K562 (cell line): Measurements from ENCODE around the gene CD276. TPM values are rescaled to one million over a fixed set of nuclear protein-coding genes. Genes with fewer than 3 reads are reported as not detected.

ENCODE experiments used
- ATAC-seq: fragments of 200-7000 bp; cut with Tn5 transposase; 3 replicates; pipeline ENCODE4 v1.9.1; 2020; ENCODE audit warnings: moderate library complexity
- BruUV-seq: library from RNA; stranded (reverse); fragments of 400-500 nt; replicated peaks from 2 replicates; lab custom pipeline; 2021; lab: Mats Ljungman, UMichigan
- CTCF ChIA-PET: fragments of 300-600 bp; formaldehyde crosslinking; extraction: SDS; loops from one replicate; lab custom pipeline; 2021; ENCODE audit warnings: low intra/inter-chr PET ratio; lab: Yijun Ruan, JAX
- POLR2A ChIA-PET: fragments of 300-600, 350-650 bp; sonication (Branson Sonifier 250); formaldehyde crosslinking; extraction: SDS; loops from one replicate; lab custom pipeline; 2021; ENCODE audit warnings: antibody characterized with exemption, inconsistent platforms; lab: Yijun Ruan, JAX
- DNase-seq, 4 experiments: peaks; one replicate each; pipeline versions ENCODE4 v3.0.0 to v3.0.0-alpha.2; 2011 to 2018; ENCODE audit warnings: low spot score in 3 of 4, mixed read lengths in 3 of 4; ENCODE audit errors: extremely low read depth in 1 of 4
- FAIRE-seq: peaks from 2 replicates; lab custom pipeline; 2011; peaks lifted over from hg19 to GRCh38; lab: Jason Lieb, UNC
- H2AFZ ChIP-seq: 2 replicates; pipeline ENCODE4 v1.6.0; 2011; ENCODE audit warnings: low read depth, low read length, control low read depth, inconsistent platforms
- H3K27ac ChIP-seq: fragments of 200-600 bp; 3 replicates; pipeline ENCODE4 v1.8.0; 2011; ENCODE audit warnings: low read depth, mild to moderate bottlenecking, control low read depth, inconsistent platforms, low read length, moderate library complexity, mixed read lengths; ENCODE audit errors: extremely low read depth
- H3K27me3 ChIP-seq, 2 experiments: fragments of 300-600 bp in 1 of 2; 2 replicates in 1 of 2; 3 replicates in 1 of 2; pipeline versions ENCODE4 v1.6.0 to v1.8.0; 2011; ENCODE audit warnings: inconsistent platforms in 2 of 2, low read length in 2 of 2, mild to moderate bottlenecking in 1 of 2, mixed read lengths in 1 of 2, moderate library complexity in 1 of 2; ENCODE audit not compliant: control insufficient read depth in 2 of 2, insufficient read depth in 2 of 2
- H3K36me3 ChIP-seq: fragments of 300-600 bp; 3 replicates; pipeline ENCODE4 v1.8.0; 2011; ENCODE audit warnings: mild to moderate bottlenecking, low read length, inconsistent platforms; ENCODE audit not compliant: control insufficient read depth, insufficient read depth
- H3K4me1 ChIP-seq, 2 experiments: fragments of 200-600 bp in 1 of 2; replicated peaks in 1 of 2; 2 replicates in 1 of 2; 3 replicates in 1 of 2; pipeline versions ENCODE4 v1.5.1 to v1.8.0; 2011; ENCODE audit warnings: inconsistent platforms in 2 of 2, low read length in 2 of 2, mild to moderate bottlenecking in 1 of 2, mixed read lengths in 1 of 2, moderate library complexity in 1 of 2; ENCODE audit not compliant: control insufficient read depth in 2 of 2, insufficient read depth in 2 of 2
- H3K4me2 ChIP-seq: 2 replicates; pipeline ENCODE4 v1.6.1; 2011; ENCODE audit warnings: low read length, control low read depth, inconsistent platforms, mixed read lengths; ENCODE audit not compliant: insufficient read depth
- H3K4me3 ChIP-seq: fragments of 200-600 bp; sonication (generic), shearing (Covaris generic); 2 replicates; pipeline ENCODE4 v1.5.1; 2016; ENCODE audit warnings: control low read depth, inconsistent platforms
- H3K79me2 ChIP-seq: fragments of 200-600 bp; 3 replicates; pipeline ENCODE4 v1.8.0; 2011; ENCODE audit warnings: low read length, inconsistent platforms; ENCODE audit not compliant: control insufficient read depth, insufficient read depth
- H3K9ac ChIP-seq, 2 experiments: 2 replicates each; pipeline versions ENCODE4 v1.6.0 to v1.6.1; 2011; ENCODE audit warnings: low read depth in 2 of 2, low read length in 2 of 2, control low read depth in 1 of 2, inconsistent platforms in 1 of 2, mild to moderate bottlenecking in 1 of 2, mixed read lengths in 1 of 2; ENCODE audit not compliant: insufficient read depth in 1 of 2
- H3K9me1 ChIP-seq: one replicate; pipeline ENCODE4 v1.6.0; 2011; ENCODE audit warnings: inconsistent platforms, mild to moderate bottlenecking, low read length, moderate library complexity; ENCODE audit not compliant: control insufficient read depth, insufficient read depth
- H3K9me3 ChIP-seq: replicated peaks from 2 replicates; pipeline ENCODE4 v1.5.1; 2011; ENCODE audit warnings: low read depth, low read length, inconsistent platforms; ENCODE audit not compliant: control insufficient read depth, insufficient read depth
- H4K20me1 ChIP-seq: replicated peaks from 2 replicates; pipeline ENCODE4 v1.6.1; 2011; ENCODE audit warnings: low read length, inconsistent platforms, mixed read lengths; ENCODE audit not compliant: control insufficient read depth, insufficient read depth
- CGGBP1 ChIP-seq: fragments of 250-450 bp; sonication (Bioruptor Pico); IDR thresholded peaks from 2 replicates; pipeline ENCODE4 v1.9.0; 2021; ENCODE audit warnings: mild to moderate bottlenecking
- EHMT2 ChIP-seq: fragments of 450-650 bp; IDR thresholded peaks from 2 replicates; pipeline ENCODE4 v1.6.1; 2018; ENCODE audit warnings: antibody characterized with exemption
- GABPB1 ChIP-seq: sonication (generic); formaldehyde crosslinking; IDR thresholded peaks from 2 replicates; pipeline ENCODE4 v1.8.0; 2022; ENCODE audit warnings: mild to moderate bottlenecking, missing genetic modification reagents
- HOXB6 ChIP-seq: fragments of 250-450 bp; sonication (Bioruptor Pico); IDR thresholded peaks from 2 replicates; pipeline ENCODE4 v1.5.1; 2022; ENCODE audit warnings: mild to moderate bottlenecking, borderline replicate concordance
- KLF1 ChIP-seq: fragments of 450-650 bp; IDR thresholded peaks from 2 replicates; pipeline ENCODE4 v1.6.1; 2016; ENCODE audit warnings: missing genetic modification characterization, missing compliant biosample characterization
- SFPQ ChIP-seq: fragments of 200-400 bp; formaldehyde crosslinking; IDR thresholded peaks from 2 replicates; pipeline ENCODE4 v1.6.1; 2017; ENCODE audit warnings: mild to moderate bottlenecking, low read depth, low read length, moderate library complexity
- UBTF ChIP-seq, 2 experiments: IDR thresholded peaks; 2 replicates each; pipeline ENCODE4 v1.6.1; 2012; ENCODE audit warnings: improper control_type of control experiment in 2 of 2, low read depth in 2 of 2, low read length in 2 of 2, borderline replicate concordance in 1 of 2
- ZBTB26 ChIP-seq: fragments of 450-650 bp; formaldehyde crosslinking; IDR thresholded peaks from 2 replicates; pipeline ENCODE4 v1.4.0; 2022; ENCODE audit warnings: missing genetic modification characterization
- ZNF133 ChIP-seq: fragments of 250-450 bp; sonication (Bioruptor Pico); IDR thresholded peaks from 2 replicates; pipeline ENCODE4 v1.4.0; 2020; ENCODE audit warnings: mild to moderate bottlenecking
- ZNF3 ChIP-seq: fragments of 250-450 bp; sonication (Bioruptor Pico); IDR thresholded peaks from 2 replicates; pipeline ENCODE4 v1.5.0; 2021; ENCODE audit warnings: mild to moderate bottlenecking, moderate library complexity
- WGBS: fragments of 100-300 bp; shearing (Covaris generic); methylation state at CpG from one replicate; pipeline ENCODE4 v1.1.6; 2016; ENCODE audit warnings: low coverage, mixed read lengths; ENCODE audit not compliant: insufficient coverage; ENCODE audit errors: missing lambda C conversion rate; 5-methylcytosine and 5-hydroxymethylcytosine counted together
- in situ Hi-C: fragments of 300-500 bp; cut with MboI; formaldehyde crosslinking; loops from 4 replicates; pipeline ENCODE4 v1.15.0; 2018; ENCODE audit warnings: inconsistent platforms, mixed read lengths
- intact Hi-C: fragments of 100-400 bp; cut with micrococcal nuclease; formaldehyde crosslinking; loops from 2 replicates; pipeline ENCODE4 v1.14.2; 2022
- polyA plus RNA-seq, 8 experiments: library from polyadenylated mRNA; depleted of rRNA in 4 of 8; stranded (reverse) in 5 of 8; unstranded in 3 of 8; fragments of >200 nt; fragmentation: Nextera tagmentation in 2 of 8; fragmentation: Illumina TruSeq in 1 of 8; extraction: Ambion mirVana in 2 of 8; extraction: Trizol in 1 of 8; gene quantifications; 2 replicates each; pipeline versions ENCODE4 v1.2.1 to v1.2.3, GENCODE V29; 2011 to 2014; ENCODE audit warnings: inconsistent platforms in 1 of 8, missing spikeins in 1 of 8
- total RNA-seq, 7 experiments: library from RNA; depleted of rRNA in 6 of 7; stranded (reverse); fragments of >200 nt in 6 of 7; fragmentation: Illumina TruSeq in 2 of 7; extraction: Trizol in 2 of 7; gene quantifications; 2 replicates each; pipeline versions ENCODE4 v1.2.1 to v1.2.3, GENCODE V29; 2011 to 2021; ENCODE audit warnings: low replicate concordance in 1 of 7

The CD276 gene
- total and polyA plus RNA-seq, 9 of the 15 experiments (the other 6 are each of a cell fraction or from before 2014, with no cell fraction given): 0.11 to 3.6 (median 2.3) TPM

- Histone ChIP-seq H3K79me2 (no peaks in the 10 kb centered on the region), H2AFZ (no peak overlapping the region), H3K27ac (no peak overlapping the region), H3K9ac (no peak overlapping the region), H3K9me1 (no peaks in the 10 kb centered on the region), H3K4me1 (no peaks in the 10 kb centered on the region), H3K36me3 (no peaks in the 10 kb centered on the region), H3K4me3 (no peak overlapping the region), H3K27me3 (peaks cover 3 to 27% of the 10 kb centered on the region in 2 experiments; a peak in 3 of 5 replicates), H4K20me1 (peaks cover 4% of the 10 kb centered on the region; the same call in 1 of the 2 replicates), H3K9me3 (no peaks in the 10 kb centered on the region), H3K4me2 (no peak overlapping the region)
- WGBS: 3% methylated on average over 4 of the region's 4 CpGs
- ATAC-seq (no peak), FAIRE-seq (no peak), DNase-seq (no peak)
- ChIA-PET CTCF (no interaction called here), POLR2A (interaction anchor here (1.1 to 1.2 kb wide), 2 partner anchors 9 to 10 kb away, joined by 4 read pairs; no protein-coding TSS in a partner anchor)
- in situ Hi-C loops: no loop called here
- no TSS peak for BruUV-seq
- TF ChIP-seq ZNF133 (no peak), UBTF (IDR thresholded peaks at IDR 0.05; ENCODE audit: borderline replicate concordance in 1 of 2, low read depth in 2 of 2, low read length in 2 of 2) (no peak), KLF1 (tag) (no peak), ZBTB26 (CRISPR knock-in tag) (no peak), CGGBP1 (no peak), HOXB6 (no peak), SFPQ (no peak), EHMT2 (no peak), ZNF3 (no peak), GABPB1 (CRISPR knock-in tag) (no peak)
- intact Hi-C loops: no loop called here
Observed at GRCh38 chr15:73718694-73719093, 34.5 kb downstream of the CD276 start.
